K562 treated with DMSO at 1 percent for 48 hours (cell line): Measurements from ENCODE around the gene SLC38A1. TPM values are rescaled to one million over a fixed set of nuclear protein-coding genes. Genes with fewer than 3 reads are reported as not detected.

Experiments used
- total RNA-seq: library from RNA; unstranded; fragments of 300-600 nt; gene quantifications from 2 replicates; pipeline ENCODE4 v1.2.3, GENCODE V29; 2022; ENCODE audit warnings: low replicate concordance; ENCODE audit errors: extremely low read depth

The SLC38A1 gene
- not detected in 2 replicates for total RNA-seq

GRCh38 chr12:46268583-46269428, at the start of gene SLC38A1:
Gene SLC38A1 (minus strand): TSS chr12:46269043. CDS start chr12:46239800, 29,243 bp downstream.

Other genes with a start within 250 kb of the SLC38A1 start
- gene SLC38A2, start 103.7 kb upstream of the SLC38A1 start, total RNA-seq = not detected in 2 replicates